ENCODE results near the gene PRELID2. TPM values are rescaled to one million over a fixed set of nuclear protein-coding genes. Genes with fewer than 3 reads are reported as not detected.

PRELID2 gene
- polyA plus RNA-seq, 2 of the 4 experiments (the other 2 are of a cell fraction): 8.5 to 10.4 TPM

DNA sequence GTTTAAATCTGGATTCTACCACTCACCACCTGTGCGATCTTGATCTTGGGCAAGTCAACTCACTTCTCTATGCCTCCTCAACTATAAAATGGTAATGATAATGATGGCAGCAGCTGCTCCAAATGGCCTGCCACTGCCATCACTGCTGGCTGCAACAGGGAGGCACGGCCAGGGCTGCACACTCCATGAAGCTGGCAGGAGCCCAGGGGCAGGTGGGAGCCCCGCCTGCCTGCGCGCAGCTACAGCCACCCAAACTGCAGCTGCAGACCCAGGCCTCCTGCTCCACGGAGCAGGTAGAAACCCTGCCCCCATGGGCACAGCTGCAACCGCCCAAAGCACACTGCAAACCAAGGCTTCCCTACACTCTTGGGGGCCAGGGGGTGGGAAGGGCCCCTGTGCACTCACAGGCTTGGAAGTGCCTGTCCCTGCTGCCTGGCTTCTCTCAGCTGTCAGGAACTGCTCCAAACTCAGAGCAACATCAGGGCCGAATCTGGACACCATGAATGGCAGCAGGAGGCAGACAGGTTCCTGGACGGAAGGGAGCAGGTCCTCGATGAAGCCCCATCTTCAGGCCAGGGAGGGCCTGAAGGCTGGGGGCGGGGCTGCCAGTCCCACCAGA lies 57.6 kb downstream of the PRELID2 start:
- no peak for FAIRE-seq
- peak overlapping the region; percentile 87 for H3K27ac ChIP-seq
- TF ChIP-seq BHLHE40 (IDR thresholded peaks at IDR 0.05; ENCODE audit: low read depth, low read length) (no peak), KDM1A (IDR thresholded peaks at IDR 0.05; ENCODE audit: low read depth) (no peak), ESRRA (IDR thresholded peaks at IDR 0.05; ENCODE audit: borderline replicate concordance, low read length) (no peak), CBX2 (IDR thresholded peaks at IDR 0.05; ENCODE audit: borderline replicate concordance, low read depth) (no peak), HOXB13 (CRISPR knock-in tag; IDR thresholded peaks at IDR 0.05; ENCODE audit: low read depth) (no peak), HDAC2 (IDR thresholded peaks at IDR 0.05) (no peak), KDM5A (IDR thresholded peaks at IDR 0.05) (no peak), HOXB5 (CRISPR knock-in tag; IDR thresholded peaks at IDR 0.05) (no peak), TFCP2L1 (CRISPR knock-in tag; IDR thresholded peaks at IDR 0.05) (no peak), JUN (IDR thresholded peaks at IDR 0.05) (no peak)
- TF ChIP-seq, protein P1, sequence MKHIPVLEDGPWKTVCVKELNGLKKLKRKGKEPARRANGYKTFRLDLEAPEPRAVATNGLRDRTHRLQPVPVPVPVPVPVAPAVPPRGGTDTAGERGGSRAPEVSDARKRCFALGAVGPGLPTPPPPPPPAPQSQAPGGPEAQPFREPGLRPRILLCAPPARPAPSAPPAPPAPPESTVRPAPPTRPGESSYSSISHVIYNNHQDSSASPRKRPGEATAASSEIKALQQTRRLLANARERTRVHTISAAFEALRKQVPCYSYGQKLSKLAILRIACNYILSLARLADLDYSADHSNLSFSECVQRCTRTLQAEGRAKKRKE (CRISPR knock-in tag; IDR thresholded peaks at IDR 0.05; ENCODE audit: low read depth): no peak
- DNase-seq (ENCODE audit: low read depth in 1 of 2, low spot score in 1 of 2): no peak
- H3K9me3 ChIP-seq: peaks cover 3% of the 10 kb centered on the region; the same call in 1 of the 3 replicates
- no peak for ATAC-seq
- WGBS (ENCODE audit: missing lambda C conversion rate): 88% methylated on average over 4 of the region's 11 CpGs
- H3K4me2 ChIP-seq: peak overlapping the region; percentile 73; the same call in 1 of the 3 replicates
- peaks cover 26% of the 10 kb centered on the region for H3K4me1 ChIP-seq
- ChIA-PET POLR2A (no interaction called here), CTCF (interaction anchor here (1.0 to 1.8 kb wide), 4 partner anchors 48 to 96 kb away, joined by 3 to 4 read pairs (median 4); no protein-coding TSS in a partner anchor)
- no peak overlapping the region for H3K4me3 ChIP-seq

DNA sequence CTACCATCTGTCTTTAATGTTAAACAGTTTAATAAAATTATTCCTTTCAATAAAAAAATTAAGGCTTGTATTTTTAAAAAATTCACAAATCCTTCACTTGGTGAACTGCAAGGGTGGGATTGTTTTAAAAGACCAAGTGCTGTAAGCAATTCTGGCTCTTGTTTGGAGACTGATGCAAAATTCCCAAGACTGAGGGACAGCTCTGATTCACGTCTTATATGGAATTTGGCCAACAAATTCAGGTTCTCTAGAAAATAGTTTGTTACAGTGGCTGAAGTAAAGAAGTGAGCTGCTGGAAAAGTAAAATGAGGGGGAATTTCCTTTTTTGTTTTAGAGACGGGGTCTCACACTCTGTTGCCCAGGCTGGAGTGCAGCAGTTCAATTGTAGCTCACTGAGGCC lies 58.3 kb downstream of the PRELID2 start:
- peak in 1 of 2 experiments; percentile 44; a peak in 2 of 6 replicates for ATAC-seq

DNA sequence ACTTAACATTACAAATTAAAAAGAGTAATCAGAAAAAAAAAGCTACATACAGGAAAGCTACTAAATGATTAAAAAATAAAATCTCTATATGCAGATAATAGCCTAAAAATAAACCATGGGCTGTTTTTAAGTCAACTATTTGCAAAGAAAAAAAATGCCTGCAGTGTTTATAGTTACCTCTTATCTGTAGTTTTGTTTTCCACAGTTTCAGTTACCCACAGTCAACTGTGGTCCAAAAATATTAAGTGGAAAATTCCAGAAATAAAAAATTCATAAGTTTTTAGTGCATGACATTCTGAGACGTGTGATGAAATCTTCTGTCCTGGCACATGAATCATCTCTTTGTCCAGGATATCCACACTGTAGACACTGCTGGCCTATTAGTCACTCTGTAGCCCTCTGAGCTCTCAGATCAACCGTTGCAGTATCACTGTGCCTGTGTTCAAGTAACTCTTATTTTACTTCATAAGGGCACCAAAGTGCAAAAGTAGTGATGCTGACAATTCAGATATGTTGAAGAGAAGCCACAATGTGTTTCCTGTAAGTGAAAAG lies 59.2 kb downstream of the PRELID2 start:
- TF ChIP-seq RAD21 (conservative IDR thresholded peaks at IDR 0.05 in 1 of 2, IDR thresholded peaks at IDR 0.05 in 1 of 2) (0 out of 5 replicates have a peak, but pooled peaks of 1 of the 2 experiments have one; percentile 15), NR3C1 (IDR thresholded peaks at IDR 0.05) (no peak), JUN (IDR thresholded peaks at IDR 0.05) (peak in 1 of 2 experiments; percentile 39; a peak in 2 of 5 replicates), EHMT2 (IDR thresholded peaks at IDR 0.05; ENCODE audit: low read depth) (no peak), CEBPB (IDR thresholded peaks at IDR 0.05) (peak; percentile 66 to 89), MAFK (IDR thresholded peaks at IDR 0.05; ENCODE audit: partially characterized antibody) (no peak), JUNB (IDR thresholded peaks at IDR 0.05) (peak; percentile 75), FOSL2 (IDR thresholded peaks at IDR 0.05) (peak; percentile 72), FOSL2 (CRISPR knock-in tag; IDR thresholded peaks at IDR 0.05) (peak; percentile 91), FOSB (CRISPR knock-in tag; IDR thresholded peaks at IDR 0.05) (no peak)
- TF ChIP-seq, protein P2, sequence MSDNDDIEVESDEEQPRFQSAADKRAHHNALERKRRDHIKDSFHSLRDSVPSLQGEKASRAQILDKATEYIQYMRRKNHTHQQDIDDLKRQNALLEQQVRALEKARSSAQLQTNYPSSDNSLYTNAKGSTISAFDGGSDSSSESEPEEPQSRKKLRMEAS (IDR thresholded peaks at IDR 0.05): peak; percentile 39; the same call in 1 of the 2 replicates
- peak; percentile 79 to 80 for DNase-seq (ENCODE audit: low read depth in 1 of 2, low spot score in 1 of 2)
- peaks cover 3% of the 10 kb centered on the region; the same call in 1 of the 3 replicates for H3K9me3 ChIP-seq
- WGBS (ENCODE audit: missing lambda C conversion rate): 2% methylated on average over 2 of the region's 2 CpGs
- FAIRE-seq: peak; percentile 54
- ChIA-PET CTCF (interaction anchor here (1.5 to 1.8 kb wide), 2 partner anchors 9 to 50 kb away, joined by 4 to 7 read pairs; no protein-coding TSS in a partner anchor), POLR2A (no interaction called here)
- peaks cover 26% of the 10 kb centered on the region for H3K4me1 ChIP-seq
- no peak overlapping the region for H3K4me3 ChIP-seq
- peak overlapping the region; percentile 73 for H3K4me2 ChIP-seq
- peak; percentile 100 for ATAC-seq
- peak overlapping the region; percentile 87 for H3K27ac ChIP-seq

More for the DNA sequence above, 58.3 kb downstream of the PRELID2 start:
- WGBS (ENCODE audit: missing lambda C conversion rate): 57% methylated on average over 2 of the region's 2 CpGs
- DNase-seq (ENCODE audit: low read depth in 1 of 2, low spot score in 1 of 2) (no peak), FAIRE-seq (no peak)
- Histone ChIP-seq H3K4me1 (peaks cover 26% of the 10 kb centered on the region), H3K27ac (peak overlapping the region; percentile 87), H3K4me2 (peak overlapping the region; percentile 73), H3K9me3 (peaks cover 3% of the 10 kb centered on the region; the same call in 1 of the 3 replicates), H3K4me3 (no peak overlapping the region)
- POLR2A ChIA-PET: no interaction called here
- TF ChIP-seq EHMT2 (IDR thresholded peaks at IDR 0.05; ENCODE audit: low read depth) (no peak), NPAS2 (CRISPR knock-in tag; IDR thresholded peaks at IDR 0.05; ENCODE audit: borderline replicate concordance) (no peak), SREBF2 (IDR thresholded peaks at IDR 0.05) (no peak), HDAC2 (IDR thresholded peaks at IDR 0.05) (no peak), CBX8 (IDR thresholded peaks at IDR 0.05) (no peak), KDM1A (IDR thresholded peaks at IDR 0.05; ENCODE audit: low read depth) (no peak), KDM5A (IDR thresholded peaks at IDR 0.05) (no peak), BHLHE40 (IDR thresholded peaks at IDR 0.05; ENCODE audit: low read depth, low read length) (no peak), NFE2L2 (conservative IDR thresholded peaks at IDR 0.05; ENCODE audit: low read length) (no peak), RFX5 (IDR thresholded peaks at IDR 0.05) (no peak), SMC3 (IDR thresholded peaks at IDR 0.05) (no peak), EHF (CRISPR knock-in tag; IDR thresholded peaks at IDR 0.05) (no peak), CHD2 (IDR thresholded peaks at IDR 0.05; ENCODE audit: low read length, partially characterized antibody) (no peak), POLR2AphosphoS2 (conservative IDR thresholded peaks at IDR 0.05; ENCODE audit: low read length) (no peak), CHD4 (IDR thresholded peaks at IDR 0.05; ENCODE audit: borderline replicate concordance) (no peak), MYC (IDR thresholded peaks at IDR 0.05; ENCODE audit: borderline replicate concordance, low read length) (no peak), ZSCAN20 (CRISPR knock-in tag; IDR thresholded peaks at IDR 0.05) (no peak), ESRRA (IDR thresholded peaks at IDR 0.05; ENCODE audit: borderline replicate concordance, low read length) (no peak), FOXS1 (CRISPR knock-in tag; IDR thresholded peaks at IDR 0.05) (no peak)
- TF ChIP-seq, protein P3, sequence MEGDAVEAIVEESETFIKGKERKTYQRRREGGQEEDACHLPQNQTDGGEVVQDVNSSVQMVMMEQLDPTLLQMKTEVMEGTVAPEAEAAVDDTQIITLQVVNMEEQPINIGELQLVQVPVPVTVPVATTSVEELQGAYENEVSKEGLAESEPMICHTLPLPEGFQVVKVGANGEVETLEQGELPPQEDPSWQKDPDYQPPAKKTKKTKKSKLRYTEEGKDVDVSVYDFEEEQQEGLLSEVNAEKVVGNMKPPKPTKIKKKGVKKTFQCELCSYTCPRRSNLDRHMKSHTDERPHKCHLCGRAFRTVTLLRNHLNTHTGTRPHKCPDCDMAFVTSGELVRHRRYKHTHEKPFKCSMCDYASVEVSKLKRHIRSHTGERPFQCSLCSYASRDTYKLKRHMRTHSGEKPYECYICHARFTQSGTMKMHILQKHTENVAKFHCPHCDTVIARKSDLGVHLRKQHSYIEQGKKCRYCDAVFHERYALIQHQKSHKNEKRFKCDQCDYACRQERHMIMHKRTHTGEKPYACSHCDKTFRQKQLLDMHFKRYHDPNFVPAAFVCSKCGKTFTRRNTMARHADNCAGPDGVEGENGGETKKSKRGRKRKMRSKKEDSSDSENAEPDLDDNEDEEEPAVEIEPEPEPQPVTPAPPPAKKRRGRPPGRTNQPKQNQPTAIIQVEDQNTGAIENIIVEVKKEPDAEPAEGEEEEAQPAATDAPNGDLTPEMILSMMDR (IDR thresholded peaks at IDR 0.05): no peak
- CTCF ChIA-PET: interaction anchor here (1.4 to 1.8 kb wide), 3 partner anchors 8 to 58 kb away, joined by 4 to 7 read pairs (median 4); no protein-coding TSS in a partner anchor

Data from A549 (cell line).